Left colon (tissue), 2 donors: Measurements from ENCODE around the gene LORICRIN. TPM values are rescaled to one million over a fixed set of nuclear protein-coding genes. Genes with fewer than 3 reads are reported as not detected.

Source experiments
- ATAC-seq: fragments of 200-7000 bp; cut with Tn5 transposase; one replicate; pipeline ENCODE4 v1.9.1; 2020; ENCODE audit warnings: mild to moderate bottlenecking, moderate library complexity
- DNase-seq, 2 donors: peaks; one replicate each; pipeline ENCODE4 v3.0.0-alpha.2; 2020
- intact Hi-C, 2 donors: fragments of 100-400 bp; cut with DNase I in 1 of 2; cut with micrococcal nuclease in 1 of 2; formaldehyde crosslinking; loops; one replicate each; pipeline versions ENCODE4 v1.11.2 to v1.14.0; 2022; cut with DNase I, micrococcal nuclease
- total RNA-seq, 2 donors: library from RNA; stranded (reverse); fragmentation: NEBNext Ultra II Directional; extraction: Animal tissue kit (Norgen Biotek cat#: 25700); gene quantifications; one replicate each; pipeline ENCODE4 v1.2.1, GENCODE V29; 2021
- donor health status: DM: no; HTN: no; CAD: no.
- donor health status: DM: yes; HTN: yes; CAD: no.

The LORICRIN gene
- total RNA-seq, 2 donors from 2014 or later = not detected

GRCh38 chr1:153246018-153246417 is 13.5 kb upstream of the LORICRIN start:
- intact Hi-C loops = no loop called here
- DNase-seq (no peak), ATAC-seq (no peak)

- no peak for DNase-seq
- intact Hi-C loops = no loop called here
- ATAC-seq = no peak
These were observed 12.7 kb upstream of the LORICRIN start for GRCh38 chr1:153246825-153247224.

- DNase-seq (no peak), ATAC-seq (no peak)
- intact Hi-C loops = no loop called here
These were observed 11.2 kb upstream of the LORICRIN start for GRCh38 chr1:153248176-153248879.

GRCh38 chr1:153250166-153250565 is 9.3 kb upstream of the LORICRIN start:
- ATAC-seq (no peak), DNase-seq (no peak)
- intact Hi-C loops = no loop called here

GRCh38 chr1:153251087-153251486 is 8.4 kb upstream of the LORICRIN start:
- intact Hi-C loops = no loop called here
- no peak for DNase-seq
- no peak for ATAC-seq

- DNase-seq = no peak
- ATAC-seq = no peak
- intact Hi-C loops = no loop called here
These were observed 7.9 kb upstream of the LORICRIN start for GRCh38 chr1:153251562-153251961.

GRCh38 chr1:153251988-153252387 is 7.5 kb upstream of the LORICRIN start:
- DNase-seq = no peak
- intact Hi-C loops = no loop called here
- no peak for ATAC-seq

- no peak for ATAC-seq
- no peak for DNase-seq
- intact Hi-C loops = no loop called here
These were observed 6.4 kb upstream of the LORICRIN start for GRCh38 chr1:153253076-153253475.

- ATAC-seq (no peak), DNase-seq (no peak)
- intact Hi-C loops = no loop called here
These were observed 5.8 kb upstream of the LORICRIN start for GRCh38 chr1:153253693-153254092.

- peak in 1 of 2 donors; percentile 7 for DNase-seq
- intact Hi-C loops = no loop called here
- no peak for ATAC-seq
These were observed 1.2 kb downstream of the LORICRIN start for GRCh38 chr1:153260585-153261280.

GRCh38 chr1:153261281-153262069 is 2.0 kb downstream of the LORICRIN start:
- DNase-seq (peak in 1 of 2 donors; percentile 17), ATAC-seq (no peak)
- intact Hi-C loops = no loop called here

- DNase-seq = no peak
- intact Hi-C loops = no loop called here
- ATAC-seq = no peak
These were observed 2.5 kb downstream of the LORICRIN start for GRCh38 chr1:153262070-153262366.

GRCh38 chr1:153262462-153263157 is 3.1 kb downstream of the LORICRIN start:
- DNase-seq = no peak
- intact Hi-C loops = no loop called here
- no peak for ATAC-seq

- intact Hi-C loops = no loop called here
- no peak for ATAC-seq
- DNase-seq = no peak
These were observed 6.0 kb downstream of the LORICRIN start for GRCh38 chr1:153265457-153265856.

- ATAC-seq (no peak), DNase-seq (no peak)
- intact Hi-C loops = no loop called here
These were observed 12.2 kb downstream of the LORICRIN start for GRCh38 chr1:153271711-153272110.

GRCh38 chr1:153272186-153272585 is 12.7 kb downstream of the LORICRIN start:
- DNase-seq (no peak), ATAC-seq (no peak)
- intact Hi-C loops = no loop called here

GRCh38 chr1:153277852-153278251 is 18.4 kb downstream of the LORICRIN start:
- DNase-seq (peak in 1 of 2 donors; percentile 58), ATAC-seq (peak; percentile 89)
- intact Hi-C loops = no loop called here

GRCh38 chr1:153288634-153289275 is 29.3 kb downstream of the LORICRIN start:
- ATAC-seq (peak; percentile 75), DNase-seq (peak in 1 of 2 donors; percentile 15)
- intact Hi-C loops = no loop called here

- DNase-seq = no peak
- intact Hi-C loops = no loop called here
- no peak for ATAC-seq
These were observed 32.0 kb downstream of the LORICRIN start for GRCh38 chr1:153291514-153291913.
